Measurements from ENCODE around the gene OR4F29.
"Not testable (repeated sequence)": the region's sequence is repeated elsewhere in the genome, so short reads cannot be mapped to it uniquely, and the experiment has no call there.

- TF ChIP-seq REST (IDR thresholded peaks at IDR 0.05; ENCODE audit: low read depth); YY1 (IDR thresholded peaks at IDR 0.05; ENCODE audit: low read depth); CEBPB (IDR thresholded peaks at IDR 0.05); EP300 (IDR thresholded peaks at IDR 0.05; ENCODE audit: borderline replicate concordance); TAF1 (IDR thresholded peaks at IDR 0.05; ENCODE audit: low read depth); MAX (IDR thresholded peaks at IDR 0.05); TEAD4 (IDR thresholded peaks at IDR 0.05); EGR1 (IDR thresholded peaks at IDR 0.05); RAD21 (IDR thresholded peaks at IDR 0.05; ENCODE audit: low read depth); NFIC (IDR thresholded peaks at IDR 0.05): not testable (repeated sequence)
Measured at GRCh38 chr1:451578-451977, at the start of gene OR4F29.
